HepG2 (cell line): Measurements from ENCODE around the gene INSL6. TPM values are rescaled to one million over a fixed set of nuclear protein-coding genes. Genes with fewer than 3 reads are reported as not detected.

Experiments used
- ATAC-seq: fragments of 200-7000 bp; cut with Tn5 transposase; 3 replicates; pipeline ENCODE4 v1.9.1; 2020; ENCODE audit warnings: mild to moderate bottlenecking, moderate library complexity
- BruUV-seq: library from RNA; stranded (reverse); fragments of 400-500 nt; replicated peaks from 2 replicates; lab custom pipeline; 2021; lab: Mats Ljungman, UMichigan
- CTCF ChIA-PET: fragments of 300-600 bp; formaldehyde crosslinking; extraction: SDS; loops from one replicate; lab custom pipeline; 2021; ENCODE audit warnings: low total read pairs, inconsistent platforms, low intra/inter-chr PET ratio; lab: Yijun Ruan, JAX
- POLR2A ChIA-PET: fragments of 350-600 bp; sonication (Branson Sonifier 250); formaldehyde crosslinking; loops from one replicate; lab custom pipeline; 2020; ENCODE audit warnings: antibody characterized with exemption, inconsistent platforms; lab: Yijun Ruan, JAX
- DNase-seq: peaks from one replicate; pipeline ENCODE4 v3.0.0-alpha.2; 2015; ENCODE audit warnings: low spot score
- FAIRE-seq: peaks from 3 replicates; lab custom pipeline; 2011; peaks lifted over from hg19 to GRCh38; lab: Jason Lieb, UNC
- H2AFZ ChIP-seq: one replicate; pipeline ENCODE4 v1.6.1; 2011; ENCODE audit warnings: low read length, inconsistent platforms
- H3K27ac ChIP-seq: fragments of 300-600 bp; 3 replicates; pipeline ENCODE4 v1.8.0; 2011; ENCODE audit warnings: mixed run types, mild to moderate bottlenecking, mixed read lengths, low read length, inconsistent platforms; ENCODE audit not compliant: insufficient read depth; ENCODE audit errors: extremely low read length
- H3K27me3 ChIP-seq, 2 experiments: fragments of 200-600 bp in 1 of 2; 2 replicates in 1 of 2; 3 replicates in 1 of 2; pipeline versions ENCODE4 v1.6.0 to v1.8.0; 2011; ENCODE audit warnings: low read length in 2 of 2, mild to moderate bottlenecking in 2 of 2, moderate library complexity in 2 of 2, inconsistent platforms in 1 of 2; ENCODE audit not compliant: insufficient read depth in 2 of 2, control insufficient read depth in 1 of 2
- H3K36me3 ChIP-seq, 2 experiments: fragments of 200-600 bp in 1 of 2; replicated peaks in 1 of 2; 2 replicates in 1 of 2; 3 replicates in 1 of 2; pipeline versions ENCODE4 v1.5.1 to v1.8.0; 2011; ENCODE audit warnings: low read length in 2 of 2, inconsistent platforms in 1 of 2; ENCODE audit not compliant: insufficient read depth in 2 of 2, control insufficient read depth in 1 of 2
- H3K4me1 ChIP-seq: 2 replicates; pipeline ENCODE4 v1.5.1; 2012; ENCODE audit warnings: low read length, inconsistent platforms; ENCODE audit not compliant: insufficient read depth
- H3K4me2 ChIP-seq: 2 replicates; pipeline ENCODE4 v1.6.0; 2011; ENCODE audit warnings: low read depth, low read length, inconsistent platforms
- H3K4me3 ChIP-seq, 3 experiments: fragments of 200-600 bp in 1 of 3; sonication (generic), shearing (Covaris generic) in 1 of 3; replicated peaks in 1 of 3; 2 replicates each; pipeline ENCODE4 v1.5.1; 2011 to 2016; ENCODE audit warnings: low read length in 3 of 3, inconsistent platforms in 2 of 3, low read depth in 2 of 3, mild to moderate bottlenecking in 2 of 3, control low read depth in 1 of 3, mixed read lengths in 1 of 3; ENCODE audit not compliant: insufficient read depth in 1 of 3
- H3K79me2 ChIP-seq: one replicate; pipeline ENCODE4 v1.6.1; 2011; ENCODE audit warnings: low read length, inconsistent platforms; ENCODE audit not compliant: insufficient read depth
- H3K9ac ChIP-seq: 2 replicates; pipeline ENCODE4 v1.6.0; 2011; ENCODE audit warnings: mild to moderate bottlenecking, low read depth, low read length, inconsistent platforms; ENCODE audit not compliant: insufficient read depth
- H3K9me3 ChIP-seq: 2 replicates; pipeline ENCODE4 v1.5.1; 2012; ENCODE audit warnings: mild to moderate bottlenecking, low read length
- H4K20me1 ChIP-seq: 2 replicates; pipeline ENCODE4 v1.6.0; 2011; ENCODE audit warnings: inconsistent platforms, mild to moderate bottlenecking, low read length, moderate library complexity; ENCODE audit not compliant: insufficient read depth
- MAX ChIP-seq: IDR thresholded peaks from 2 replicates; pipeline ENCODE4 v1.6.1; 2012; ENCODE audit warnings: inconsistent platforms
- PATZ1 ChIP-seq: sonication (generic); formaldehyde crosslinking; IDR thresholded peaks from 2 replicates; pipeline ENCODE4 v1.4.0; 2020; ENCODE audit warnings: missing genetic modification reagents
- PHB2 ChIP-seq: fragments of 450-650 bp; IDR thresholded peaks from 2 replicates; pipeline ENCODE4 v1.6.1; 2018; ENCODE audit not compliant: partially characterized antibody
- PHF21A ChIP-seq: sonication (generic); formaldehyde crosslinking; IDR thresholded peaks from 2 replicates; pipeline ENCODE4 v1.5.0; 2020; ENCODE audit warnings: mild to moderate bottlenecking, missing genetic modification reagents
- PHF8 ChIP-seq: sonication (generic); formaldehyde crosslinking; IDR thresholded peaks from 2 replicates; pipeline ENCODE4 v1.5.0; 2020; ENCODE audit warnings: missing genetic modification reagents
- POLR2AphosphoS5 ChIP-seq: IDR thresholded peaks from 2 replicates; pipeline ENCODE4 v1.6.1; 2012; ENCODE audit warnings: low read depth, low read length
- SKI ChIP-seq: fragments of 450-650 bp; IDR thresholded peaks from one replicate; pipeline ENCODE4 v1.6.1; 2018; ENCODE audit warnings: mild to moderate bottlenecking; ENCODE audit not compliant: partially characterized antibody
- SOX6 ChIP-seq, 2 experiments: fragments of 450-650 bp in 1 of 2; sonication (generic) in 1 of 2; formaldehyde crosslinking in 1 of 2; IDR thresholded peaks; 2 replicates each; pipeline versions ENCODE4 v1.4.0 to v1.6.1; 2017 to 2020; ENCODE audit warnings: antibody characterized with exemption in 1 of 2, mild to moderate bottlenecking in 1 of 2, missing genetic modification reagents in 1 of 2
- ZFAT ChIP-seq: sonication (generic); formaldehyde crosslinking; conservative IDR thresholded peaks from 2 replicates; pipeline ENCODE4 v1.8.1; 2023; ENCODE audit warnings: missing genetic modification reagents, inconsistent platforms
- ZNF260 ChIP-seq: sonication (generic); formaldehyde crosslinking; IDR thresholded peaks from 2 replicates; pipeline ENCODE4 v1.4.0; 2020; ENCODE audit warnings: missing genetic modification reagents, low read depth, mild to moderate bottlenecking, borderline replicate concordance
- ZNF546 ChIP-seq: sonication (generic); formaldehyde crosslinking; conservative IDR thresholded peaks from 2 replicates; pipeline ENCODE4 v1.8.1; 2023; ENCODE audit warnings: mild to moderate bottlenecking, missing genetic modification reagents
- WGBS: methylation state at CpG from one replicate; pipeline ENCODE4 v1.1.6; 2017; ENCODE audit warnings: low lambda C conversion rate; 5-methylcytosine and 5-hydroxymethylcytosine counted together
- in situ Hi-C: cut with HindIII; loops from 2 replicates; pipeline ENCODE4 v1.10.0; 2017; ENCODE audit warnings: low pct_unique_long_range_greater_than_20kb; ENCODE audit not compliant: extremely low pct_ligation_motif_present
- intact Hi-C: fragments of 100-400 bp; cut with micrococcal nuclease; formaldehyde crosslinking; loops from one replicate; pipeline ENCODE4 v1.10.0; 2022; ENCODE audit not compliant: unreplicated experiment
- polyA plus RNA-seq, 8 experiments: library from polyadenylated mRNA; depleted of rRNA in 3 of 8; stranded (reverse) in 7 of 8; unstranded in 1 of 8; fragments of >200 nt; fragmentation: Illumina TruSeq in 4 of 8; extraction: Trizol in 4 of 8; gene quantifications; 2 replicates each; pipeline versions ENCODE4 v1.2.1 to v1.2.3, GENCODE V29; 2011 to 2016; ENCODE audit warnings: low read depth in 4 of 8, missing spikeins in 1 of 8, mixed read lengths in 1 of 8; ENCODE audit not compliant: insufficient read depth in 1 of 8
- total RNA-seq, 5 experiments: library from RNA; depleted of rRNA; stranded (reverse); fragments of >200 nt; fragmentation: Illumina TruSeq; extraction: Trizol; gene quantifications; 2 replicates each; pipeline ENCODE4 v1.2.3, GENCODE V29; 2016; ENCODE audit warnings: low read depth in 1 of 5
- TF ChIP-seq, protein P1 (sequence below): sonication (generic); formaldehyde crosslinking; conservative IDR thresholded peaks from 2 replicates; pipeline ENCODE4 v1.5.0; 2020; ENCODE audit warnings: missing genetic modification reagents
- TF ChIP-seq, protein P2 (sequence below): sonication (generic); formaldehyde crosslinking; IDR thresholded peaks from 2 replicates; pipeline ENCODE4 v1.4.0; 2020; ENCODE audit warnings: missing genetic modification reagents

INSL6 gene
- total and polyA plus RNA-seq, 2 of the 13 experiments (the other 11 are each of a cell fraction or from before 2014, with no cell fraction given) = not detected

- TF ChIP-seq, protein P1, sequence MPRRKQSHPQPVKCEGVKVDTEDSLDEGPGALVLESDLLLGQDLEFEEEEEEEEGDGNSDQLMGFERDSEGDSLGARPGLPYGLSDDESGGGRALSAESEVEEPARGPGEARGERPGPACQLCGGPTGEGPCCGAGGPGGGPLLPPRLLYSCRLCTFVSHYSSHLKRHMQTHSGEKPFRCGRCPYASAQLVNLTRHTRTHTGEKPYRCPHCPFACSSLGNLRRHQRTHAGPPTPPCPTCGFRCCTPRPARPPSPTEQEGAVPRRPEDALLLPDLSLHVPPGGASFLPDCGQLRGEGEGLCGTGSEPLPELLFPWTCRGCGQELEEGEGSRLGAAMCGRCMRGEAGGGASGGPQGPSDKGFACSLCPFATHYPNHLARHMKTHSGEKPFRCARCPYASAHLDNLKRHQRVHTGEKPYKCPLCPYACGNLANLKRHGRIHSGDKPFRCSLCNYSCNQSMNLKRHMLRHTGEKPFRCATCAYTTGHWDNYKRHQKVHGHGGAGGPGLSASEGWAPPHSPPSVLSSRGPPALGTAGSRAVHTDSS = no peak
These were observed 63.3 kb downstream of the INSL6 start (continued) for GRCh38 chr9:5122116-5122515.

GRCh38 chr9:5113994-5114748 is 71.3 kb downstream of the INSL6 start:
- H3K27ac ChIP-seq = no peak overlapping the region
- H3K36me3 ChIP-seq = no peaks in the 10 kb centered on the region
- H3K9ac ChIP-seq = no peak overlapping the region
- ChIA-PET POLR2A (no interaction called here), CTCF (no interaction called here)
- WGBS = 83% methylated on average over 7 of the region's 22 CpGs
- no TSS peak for BruUV-seq
- no peaks in the 10 kb centered on the region for H4K20me1 ChIP-seq
- H3K79me2 ChIP-seq = no peaks in the 10 kb centered on the region
- FAIRE-seq (no peak), DNase-seq (no peak), ATAC-seq (no peak)
- no peak overlapping the region for H3K4me3 ChIP-seq
- no peak overlapping the region for H2AFZ ChIP-seq
- intact Hi-C loops = no loop called here
- no peaks in the 10 kb centered on the region for H3K9me3 ChIP-seq
- in situ Hi-C loops = no loop called here
- H3K27me3 ChIP-seq = no peaks in the 10 kb centered on the region
- H3K4me1 ChIP-seq = no peaks in the 10 kb centered on the region
- H3K4me2 ChIP-seq = no peak overlapping the region
- TF ChIP-seq ZNF260 (CRISPR knock-in tag) = no peak
- no peak for TF ChIP-seq SOX6 (IDR thresholded peaks at IDR 0.05)
- no peak for TF ChIP-seq SOX6 (CRISPR knock-in tag; IDR thresholded peaks at IDR 0.05)
- no peak for TF ChIP-seq MAX
- TF ChIP-seq PHB2 = no peak
- TF ChIP-seq POLR2AphosphoS5 = no peak
- TF ChIP-seq ZNF546 (CRISPR knock-in tag) = no peak
- no peak for TF ChIP-seq PHF21A (CRISPR knock-in tag)
- TF ChIP-seq PATZ1 = no peak
- TF ChIP-seq, protein P2, sequence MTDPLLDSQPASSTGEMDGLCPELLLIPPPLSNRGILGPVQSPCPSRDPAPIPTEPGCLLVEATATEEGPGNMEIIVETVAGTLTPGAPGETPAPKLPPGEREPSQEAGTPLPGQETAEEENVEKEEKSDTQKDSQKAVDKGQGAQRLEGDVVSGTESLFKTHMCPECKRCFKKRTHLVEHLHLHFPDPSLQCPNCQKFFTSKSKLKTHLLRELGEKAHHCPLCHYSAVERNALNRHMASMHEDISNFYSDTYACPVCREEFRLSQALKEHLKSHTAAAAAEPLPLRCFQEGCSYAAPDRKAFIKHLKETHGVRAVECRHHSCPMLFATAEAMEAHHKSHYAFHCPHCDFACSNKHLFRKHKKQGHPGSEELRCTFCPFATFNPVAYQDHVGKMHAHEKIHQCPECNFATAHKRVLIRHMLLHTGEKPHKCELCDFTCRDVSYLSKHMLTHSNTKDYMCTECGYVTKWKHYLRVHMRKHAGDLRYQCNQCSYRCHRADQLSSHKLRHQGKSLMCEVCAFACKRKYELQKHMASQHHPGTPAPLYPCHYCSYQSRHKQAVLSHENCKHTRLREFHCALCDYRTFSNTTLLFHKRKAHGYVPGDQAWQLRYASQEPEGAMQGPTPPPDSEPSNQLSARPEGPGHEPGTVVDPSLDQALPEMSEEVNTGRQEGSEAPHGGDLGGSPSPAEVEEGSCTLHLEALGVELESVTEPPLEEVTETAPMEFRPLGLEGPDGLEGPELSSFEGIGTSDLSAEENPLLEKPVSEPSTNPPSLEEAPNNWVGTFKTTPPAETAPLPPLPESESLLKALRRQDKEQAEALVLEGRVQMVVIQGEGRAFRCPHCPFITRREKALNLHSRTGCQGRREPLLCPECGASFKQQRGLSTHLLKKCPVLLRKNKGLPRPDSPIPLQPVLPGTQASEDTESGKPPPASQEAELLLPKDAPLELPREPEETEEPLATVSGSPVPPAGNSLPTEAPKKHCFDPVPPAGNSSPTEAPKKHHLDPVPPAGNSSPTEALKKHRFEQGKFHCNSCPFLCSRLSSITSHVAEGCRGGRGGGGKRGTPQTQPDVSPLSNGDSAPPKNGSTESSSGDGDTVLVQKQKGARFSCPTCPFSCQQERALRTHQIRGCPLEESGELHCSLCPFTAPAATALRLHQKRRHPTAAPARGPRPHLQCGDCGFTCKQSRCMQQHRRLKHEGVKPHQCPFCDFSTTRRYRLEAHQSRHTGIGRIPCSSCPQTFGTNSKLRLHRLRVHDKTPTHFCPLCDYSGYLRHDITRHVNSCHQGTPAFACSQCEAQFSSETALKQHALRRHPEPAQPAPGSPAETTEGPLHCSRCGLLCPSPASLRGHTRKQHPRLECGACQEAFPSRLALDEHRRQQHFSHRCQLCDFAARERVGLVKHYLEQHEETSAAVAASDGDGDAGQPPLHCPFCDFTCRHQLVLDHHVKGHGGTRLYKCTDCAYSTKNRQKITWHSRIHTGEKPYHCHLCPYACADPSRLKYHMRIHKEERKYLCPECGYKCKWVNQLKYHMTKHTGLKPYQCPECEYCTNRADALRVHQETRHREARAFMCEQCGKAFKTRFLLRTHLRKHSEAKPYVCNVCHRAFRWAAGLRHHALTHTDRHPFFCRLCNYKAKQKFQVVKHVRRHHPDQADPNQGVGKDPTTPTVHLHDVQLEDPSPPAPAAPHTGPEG (CRISPR knock-in tag) = no peak
- TF ChIP-seq ZFAT = no peak
- no peak for TF ChIP-seq SKI
- TF ChIP-seq PHF8 (CRISPR knock-in tag) = no peak
